Thymus (tissue), 11 donors: Measurements from ENCODE around the gene MORC3. TPM values are rescaled to one million over a fixed set of nuclear protein-coding genes. Genes with fewer than 3 reads are reported as not detected.
A peak's percentile ranks its signal among the peaks of the same experiment; 100 is the strongest.
"Not testable (repeated sequence)": the region's sequence is repeated elsewhere in the genome, so short reads cannot be mapped to it uniquely, and the experiment has no call there.

Experiments used
- DNase-seq, 9 donors: peaks; one replicate each; pipeline ENCODE4 v3.0.0-alpha.2; 2013; ENCODE audit warnings: low spot score in 9 of 9, low read depth in 6 of 9, missing footprints in 1 of 9
- H3K27ac ChIP-seq, 2 donors: one replicate each; pipeline ENCODE4 v1.5.1; 2013; ENCODE audit warnings: control low read depth in 1 of 2, low read depth in 1 of 2, low read length in 1 of 2, mild to moderate bottlenecking in 1 of 2, moderate library complexity in 1 of 2
- H3K27me3 ChIP-seq, 2 donors: one replicate each; pipeline ENCODE4 v1.5.1; 2013; ENCODE audit warnings: low read length in 1 of 2; ENCODE audit not compliant: control insufficient read depth in 2 of 2, insufficient read depth in 1 of 2
- H3K36me3 ChIP-seq, 2 donors: one replicate each; pipeline ENCODE4 v1.5.1; 2013; ENCODE audit warnings: low read length in 1 of 2, mild to moderate bottlenecking in 1 of 2, moderate library complexity in 1 of 2; ENCODE audit not compliant: control insufficient read depth in 2 of 2, insufficient read depth in 2 of 2
- H3K4me1 ChIP-seq, 2 donors: one replicate each; pipeline ENCODE4 v1.5.1; 2013; ENCODE audit warnings: low read length in 2 of 2; ENCODE audit not compliant: control insufficient read depth in 2 of 2, insufficient read depth in 2 of 2
- H3K4me3 ChIP-seq, 2 donors: one replicate each; pipeline ENCODE4 v1.5.1; 2013; ENCODE audit warnings: low read length in 2 of 2, control low read depth in 1 of 2, mild to moderate bottlenecking in 1 of 2
- H3K9me3 ChIP-seq, 2 donors: one replicate each; pipeline ENCODE4 v1.5.1; 2013; ENCODE audit warnings: low read length in 1 of 2, mild to moderate bottlenecking in 1 of 2; ENCODE audit not compliant: control insufficient read depth in 2 of 2, insufficient read depth in 1 of 2
- WGBS: extraction: QIAGEN DNeasy Blood & Tissue Kit; methylation state at CpG from one replicate; pipeline ENCODE4 v1.1.7; 2013; 5-methylcytosine and 5-hydroxymethylcytosine counted together
- polyA plus RNA-seq: library from polyadenylated mRNA; stranded (reverse); fragments of 200-250 nt; gene quantifications from one replicate; pipeline ENCODE4 v1.2.3, GENCODE V29; 2013
- total RNA-seq: library from RNA; stranded (reverse); fragments of 120-200 nt; gene quantifications from one replicate; pipeline ENCODE4 v1.2.4, GENCODE V29; 2013
- donor health status: healthy.

The MORC3 gene
- total and polyA plus RNA-seq, 2 donors: 33.2 to 48.1 TPM

DNA sequence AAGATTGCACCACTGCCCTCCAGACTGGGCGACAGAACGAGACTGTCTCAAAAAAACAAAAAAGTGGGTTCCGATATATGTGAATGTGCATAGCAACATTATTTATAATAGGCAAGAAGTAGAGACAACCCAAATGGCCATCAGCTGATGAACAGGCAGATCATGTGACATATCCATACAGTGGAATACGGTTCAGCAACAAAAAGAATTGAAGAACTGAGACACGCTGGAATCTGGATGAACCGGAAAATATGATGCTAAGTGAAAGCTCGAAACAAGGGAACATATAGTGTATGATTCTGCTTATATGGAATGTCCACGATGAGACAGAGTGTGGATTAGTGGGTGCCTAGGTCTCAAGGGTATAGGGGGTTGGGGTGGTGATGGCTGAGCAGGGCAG is 28.5 kb upstream of the MORC3 start:
- no peaks in the 10 kb centered on the region for H3K27me3 ChIP-seq
- H3K4me1 ChIP-seq: peaks cover 0 to 5% of the 10 kb centered on the region in 2 donors
- H3K9me3 ChIP-seq: no peaks in the 10 kb centered on the region
- no peak for DNase-seq
- WGBS: 73% methylated on average over 8 of the region's 8 CpGs
- H3K27ac ChIP-seq: no peak overlapping the region
- H3K36me3 ChIP-seq: peaks cover 10 to 22% of the 10 kb centered on the region in 2 donors
- H3K4me3 ChIP-seq: no peak overlapping the region

DNA sequence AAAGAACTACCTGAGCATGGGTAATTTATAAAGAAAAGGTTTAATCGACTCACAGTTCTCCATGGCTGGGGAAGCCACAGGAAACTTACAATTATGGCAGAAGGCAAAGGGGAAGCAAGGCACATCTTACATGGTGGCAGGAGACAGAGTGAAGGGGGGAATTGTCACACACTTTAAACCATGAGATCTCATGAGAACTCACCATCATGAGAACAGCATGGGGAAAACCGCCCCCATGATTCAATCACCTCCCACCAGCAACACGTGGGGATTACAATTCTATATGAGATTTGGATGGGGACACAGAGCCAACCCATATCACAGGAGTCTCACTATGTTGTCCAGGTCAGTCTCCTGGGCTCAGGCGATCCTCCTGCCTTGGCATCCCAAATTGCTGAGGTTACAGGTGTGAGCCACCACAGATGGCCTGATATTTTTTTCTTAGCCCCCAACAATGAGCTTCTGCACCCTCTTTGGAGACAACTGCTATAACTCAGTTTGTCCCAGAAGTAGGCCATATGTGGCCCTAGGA is 22.5 kb upstream of the MORC3 start:
- H3K4me1 ChIP-seq: peaks cover 16 to 26% of the 10 kb centered on the region in 2 donors
- no peaks in the 10 kb centered on the region for H3K9me3 ChIP-seq
- no peak overlapping the region for H3K4me3 ChIP-seq
- H3K27ac ChIP-seq: peak overlapping the region; percentile 93 to 94
- peaks cover 3 to 6% of the 10 kb centered on the region in 2 donors for H3K36me3 ChIP-seq
- WGBS: 97% methylated on average over 4 of the region's 4 CpGs
- no peak for DNase-seq
- no peaks in the 10 kb centered on the region for H3K27me3 ChIP-seq

- Histone ChIP-seq H3K4me1 (peaks cover 16 to 26% of the 10 kb centered on the region in 2 donors), H3K4me3 (no peak overlapping the region), H3K9me3 (no peaks in the 10 kb centered on the region), H3K27me3 (no peaks in the 10 kb centered on the region), H3K36me3 (peaks cover 3 to 4% of the 10 kb centered on the region in 2 donors), H3K27ac (peak overlapping the region; percentile 93 to 94)
- 38% methylated on average over 10 of the region's 10 CpGs for WGBS
- peak in 6 of 9 donors; percentile 70 to 90 (median 75) for DNase-seq
Measured at GRCh38 chr21:36297938-36298572, 21.9 kb upstream of the MORC3 start.

GRCh38 chr21:36306872-36307534 is 13.0 kb upstream of the MORC3 start:
- Histone ChIP-seq H3K36me3 (no peaks in the 10 kb centered on the region), H3K27ac (no peak overlapping the region), H3K4me1 (peaks cover 2 to 14% of the 10 kb centered on the region in 2 donors), H3K27me3 (no peaks in the 10 kb centered on the region), H3K4me3 (no peak overlapping the region), H3K9me3 (no peaks in the 10 kb centered on the region)
- no peak for DNase-seq
- 98% methylated on average over 6 of the region's 6 CpGs for WGBS

DNA sequence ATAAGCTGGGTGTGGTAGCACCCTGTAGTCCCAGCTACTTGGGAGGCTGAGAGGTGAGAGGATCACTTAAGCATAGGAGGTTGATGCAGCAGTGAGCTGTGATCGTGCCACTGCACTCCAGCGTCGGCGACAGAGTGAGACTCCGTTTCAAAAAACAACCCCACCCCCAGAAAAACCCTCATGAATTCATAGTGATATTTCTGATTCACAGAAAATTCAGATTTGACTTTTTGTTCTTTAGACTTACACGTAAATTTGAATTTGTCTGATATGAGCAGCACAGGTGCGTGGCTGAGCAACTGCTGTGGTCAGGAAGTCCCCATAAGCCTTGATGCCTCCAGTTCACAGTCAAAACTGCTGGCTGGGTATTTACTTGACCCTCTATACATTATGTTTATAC is 10.0 kb upstream of the MORC3 start:
- Histone ChIP-seq H3K36me3 (no peaks in the 10 kb centered on the region), H3K4me1 (peaks cover 2 to 11% of the 10 kb centered on the region in 2 donors), H3K4me3 (no peak overlapping the region), H3K9me3 (no peaks in the 10 kb centered on the region), H3K27me3 (no peaks in the 10 kb centered on the region), H3K27ac (peak overlapping the region in 1 of 2 donors; percentile 24)
- WGBS: 65% methylated on average over 7 of the region's 7 CpGs
- peak in 2 of 9 donors; percentile 35 to 57 for DNase-seq

GRCh38 chr21:36313446-36313845 is 6.6 kb upstream of the MORC3 start:
- not testable (repeated sequence) for H3K4me3 ChIP-seq, H3K27me3 ChIP-seq, H3K27ac ChIP-seq, DNase-seq, H3K36me3 ChIP-seq
- 97% methylated on average over 2 of the region's 2 CpGs for WGBS
- Histone ChIP-seq H3K9me3 (peaks cover 0 to 15% of the 10 kb centered on the region in 2 donors), H3K4me1 (peaks cover 2 to 11% of the 10 kb centered on the region in 2 donors)

DNA sequence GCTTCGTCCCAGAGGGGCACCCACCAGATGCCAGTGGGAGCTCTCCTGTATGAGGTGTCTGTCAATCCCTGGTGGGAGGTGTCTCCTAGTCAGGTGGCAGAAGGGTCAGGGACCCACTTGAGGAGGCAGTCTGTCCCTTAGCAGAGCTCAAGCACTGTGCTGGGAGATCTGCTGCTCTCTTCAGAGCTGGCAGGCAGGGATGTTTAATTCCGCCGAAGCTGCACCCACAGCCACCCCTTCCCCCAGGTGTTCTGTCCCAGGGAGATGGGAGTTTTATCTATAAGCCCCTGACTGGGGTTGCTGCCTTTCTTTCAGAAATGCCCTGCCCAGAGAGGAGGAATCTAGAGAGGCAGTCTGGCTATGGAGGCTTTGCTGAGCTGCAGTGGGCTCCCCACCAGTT is 4.0 kb upstream of the MORC3 start:
- not testable (repeated sequence) for H3K27me3 ChIP-seq, H3K4me1 ChIP-seq, H3K36me3 ChIP-seq, H3K27ac ChIP-seq, H3K4me3 ChIP-seq, DNase-seq
- H3K9me3 ChIP-seq: peaks cover 0 to 15% of the 10 kb centered on the region in 2 donors
- WGBS: 97% methylated on average over 3 of the region's 3 CpGs

GRCh38 chr21:36316872-36317484 is 3.0 kb upstream of the MORC3 start:
- H3K4me1 ChIP-seq: peaks cover 0 to 12% of the 10 kb centered on the region in 2 donors
- H3K27me3 ChIP-seq: no peaks in the 10 kb centered on the region
- H3K4me3 ChIP-seq: no peak overlapping the region
- DNase-seq: no peak
- WGBS: 96% methylated on average over 14 of the region's 14 CpGs
- H3K36me3 ChIP-seq: no peaks in the 10 kb centered on the region
- H3K27ac ChIP-seq: no peak overlapping the region
- H3K9me3 ChIP-seq: peaks cover 0 to 15% of the 10 kb centered on the region in 2 donors

DNA sequence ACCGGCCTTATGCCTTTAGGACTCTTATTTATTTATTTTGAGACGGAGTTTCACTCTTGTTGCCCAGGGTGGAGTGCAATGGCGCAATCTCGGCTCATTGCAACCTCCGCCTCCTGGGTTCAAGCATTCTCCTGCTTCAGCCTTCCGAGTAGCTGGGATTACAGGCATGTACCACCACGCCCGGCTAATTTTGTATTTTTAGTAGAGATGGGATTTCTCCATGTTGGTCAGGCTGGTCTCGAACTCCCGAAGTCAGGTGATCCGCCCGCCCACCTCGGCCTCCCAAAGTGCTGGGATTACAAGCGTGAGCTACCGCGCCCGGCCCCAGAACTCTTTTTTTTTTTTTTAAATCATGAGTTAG is 611 bp upstream of the MORC3 start:
- peaks cover 0 to 15% of the 10 kb centered on the region in 2 donors for H3K9me3 ChIP-seq

More for the DNA sequence above, 611 bp upstream of the MORC3 start:
- Histone ChIP-seq H3K4me3 (peak overlapping the region; percentile 84 to 97), H3K27ac (peak overlapping the region; percentile 85 to 98), H3K4me1 (peaks cover 3 to 18% of the 10 kb centered on the region in 2 donors)
- not testable (repeated sequence) for H3K36me3 ChIP-seq, DNase-seq, H3K27me3 ChIP-seq
- 64% methylated on average over 17 of the region's 17 CpGs for WGBS
